Endothelial cell of umbilical vein (primary cell): ENCODE measurements around the gene CALN1. TPM values are rescaled to one million over a fixed set of nuclear protein-coding genes. Genes with fewer than 3 reads are reported as not detected.

Experiments used
- BruUV-seq: library from RNA; stranded (reverse); fragments of 400-500 nt; replicated peaks from 2 replicates; lab custom pipeline; 2021; lab: Mats Ljungman, UMichigan
- CTCF ChIA-PET: fragments of 300-600, 350-600 bp; sonication (Branson Sonifier 250); formaldehyde crosslinking; loops from one replicate; lab custom pipeline; 2021; ENCODE audit warnings: antibody characterized with exemption, inconsistent platforms; lab: Charles Lee
- POLR2A ChIA-PET: fragments of 300-600, 350-600 bp; sonication (Branson Sonifier 250); formaldehyde crosslinking; loops from one replicate; lab custom pipeline; 2021; ENCODE audit warnings: antibody characterized with exemption, inconsistent platforms; lab: Charles Lee
- DNase-seq: peaks from one replicate; pipeline ENCODE4 v3.0.0-alpha.2; 2011; ENCODE audit warnings: low read depth, low spot score
- FAIRE-seq: peaks from 2 replicates; lab custom pipeline; 2011; peaks lifted over from hg19 to GRCh38; lab: Jason Lieb, UNC
- H2AFZ ChIP-seq: 2 replicates; pipeline ENCODE4 v1.6.0; 2012; ENCODE audit warnings: low read depth, low read length, control low read depth, inconsistent platforms
- H3K27ac ChIP-seq: 2 replicates; pipeline ENCODE4 v1.5.1; 2011; ENCODE audit warnings: low read depth, mild to moderate bottlenecking, control low read depth, low read length, moderate library complexity; ENCODE audit not compliant: insufficient read depth
- H3K27me3 ChIP-seq, 2 experiments: 2 replicates each; pipeline versions ENCODE4 v1.6.0 to v1.6.1; 2011; ENCODE audit warnings: low read length in 2 of 2, mixed read lengths in 1 of 2; ENCODE audit not compliant: control insufficient read depth in 2 of 2, insufficient read depth in 2 of 2
- H3K36me3 ChIP-seq, 2 experiments: 2 replicates in 1 of 2; 3 replicates in 1 of 2; pipeline ENCODE4 v1.5.1; 2011; ENCODE audit warnings: low read length in 2 of 2, mild to moderate bottlenecking in 1 of 2, moderate library complexity in 1 of 2; ENCODE audit not compliant: control insufficient read depth in 2 of 2, insufficient read depth in 2 of 2; ENCODE audit errors: extremely low read depth in 1 of 2
- H3K4me1 ChIP-seq: 3 replicates; pipeline ENCODE4 v1.5.1; 2011; ENCODE audit warnings: mild to moderate bottlenecking, low read length; ENCODE audit not compliant: control insufficient read depth, insufficient read depth; ENCODE audit errors: extremely low read depth
- H3K4me2 ChIP-seq: 2 replicates; pipeline ENCODE4 v1.6.1; 2011; ENCODE audit warnings: low read length, control low read depth, mixed read lengths; ENCODE audit not compliant: insufficient read depth
- H3K4me3 ChIP-seq, 3 experiments: fragments of 200-600 bp in 1 of 3; sonication (generic), shearing (Covaris generic) in 1 of 3; replicated peaks in 1 of 3; 2 replicates each; pipeline ENCODE4 v1.5.1; 2011 to 2016; ENCODE audit warnings: control low read depth in 3 of 3, low read length in 3 of 3, mild to moderate bottlenecking in 2 of 3, inconsistent platforms in 1 of 3, low read depth in 1 of 3, moderate library complexity in 1 of 3; ENCODE audit not compliant: insufficient read depth in 1 of 3
- H3K79me2 ChIP-seq: 2 replicates; pipeline ENCODE4 v1.6.0; 2012; ENCODE audit warnings: low read length, inconsistent platforms; ENCODE audit not compliant: control insufficient read depth, insufficient read depth
- H3K9ac ChIP-seq: replicated peaks from 2 replicates; pipeline ENCODE3; 2011; ENCODE audit warnings: low read length, control low read depth; ENCODE audit not compliant: insufficient read depth; ENCODE audit errors: extremely low read depth
- H3K9me1 ChIP-seq: replicated peaks from 3 replicates; pipeline ENCODE4 v1.6.0; 2011; ENCODE audit warnings: mild to moderate bottlenecking, low read length; ENCODE audit not compliant: control insufficient read depth, insufficient read depth; ENCODE audit errors: extremely low read depth
- H3K9me3 ChIP-seq: replicated peaks from 2 replicates; pipeline ENCODE4 v1.5.1; 2012; ENCODE audit warnings: low read length, inconsistent platforms; ENCODE audit not compliant: control insufficient read depth, insufficient read depth
- H4K20me1 ChIP-seq: replicated peaks from 2 replicates; pipeline ENCODE3; 2011; ENCODE audit warnings: mild to moderate bottlenecking, low read length; ENCODE audit not compliant: control insufficient read depth, insufficient read depth; ENCODE audit errors: extremely low read depth
- CTCF ChIP-seq, 2 donors: IDR thresholded peaks; 1 replicate in 1 of 2; 2 replicates in 1 of 2; pipeline ENCODE4 v1.5.1; 2011; ENCODE audit warnings: low read length in 2 of 2, mild to moderate bottlenecking in 2 of 2, moderate library complexity in 2 of 2, control low read depth in 1 of 2, inconsistent platforms in 1 of 2, low read depth in 1 of 2; ENCODE audit not compliant: insufficient read depth in 1 of 2; ENCODE audit errors: extremely low read depth in 1 of 2
- EZH2 ChIP-seq: IDR thresholded peaks from 2 replicates; pipeline ENCODE4 v1.6.1; 2012; ENCODE audit warnings: borderline replicate concordance, low read depth, mild to moderate bottlenecking, moderate library complexity, low read length, inconsistent platforms; ENCODE audit not compliant: severe bottlenecking
- FOS ChIP-seq: IDR thresholded peaks from 2 replicates; pipeline ENCODE4 v1.6.1; 2011; ENCODE audit warnings: mild to moderate bottlenecking, low read length, moderate library complexity, borderline replicate concordance; ENCODE audit not compliant: insufficient read depth
- GATA2 ChIP-seq: IDR thresholded peaks from 2 replicates; pipeline ENCODE4 v1.7.0; 2011; ENCODE audit warnings: low read depth, mild to moderate bottlenecking, moderate library complexity, mixed read lengths, low read length; ENCODE audit not compliant: insufficient read length, insufficient read depth
- JUN ChIP-seq: IDR thresholded peaks from 2 replicates; pipeline ENCODE4 v1.6.1; 2011; ENCODE audit warnings: borderline replicate concordance, low read depth; ENCODE audit not compliant: insufficient read length, insufficient read depth
- MAX ChIP-seq: IDR thresholded peaks from 2 replicates; pipeline ENCODE4 v1.6.1; 2011; ENCODE audit not compliant: insufficient read depth, insufficient read length
- MYC ChIP-seq: IDR thresholded peaks from one replicate; pipeline ENCODE4 v1.6.1; 2011; ENCODE audit warnings: mild to moderate bottlenecking, low read depth, low read length
- POLR2A ChIP-seq: IDR thresholded peaks from 2 replicates; pipeline ENCODE4 v1.6.1; 2012; ENCODE audit warnings: low read depth, mild to moderate bottlenecking, control low read depth, low read length
- POLR2AphosphoS5 ChIP-seq: IDR thresholded peaks from 2 replicates; pipeline ENCODE4 v1.6.1; 2012; ENCODE audit warnings: low read depth, mild to moderate bottlenecking, control low read depth, low read length, moderate library complexity; ENCODE audit not compliant: insufficient read depth
- dilution Hi-C: fragments of 300-500 bp; cut with MboI; formaldehyde crosslinking; loops from one replicate; pipeline ENCODE4 v1.15.0; 2019; ENCODE audit warnings: low sequenced_read_pairs; ENCODE audit not compliant: extremely low pct_ligation_motif_present
- intact Hi-C: fragments of 100-400 bp; cut with micrococcal nuclease; formaldehyde crosslinking; loops from one replicate; pipeline ENCODE4 v1.10.0; 2022
- polyA plus RNA-seq, 4 experiments: library from polyadenylated mRNA; depleted of rRNA in 3 of 4; stranded (reverse) in 3 of 4; unstranded in 1 of 4; fragments of >200 nt; gene quantifications; 2 replicates each; pipeline versions ENCODE4 v1.2.1 to v1.2.3, GENCODE V29; 2011 to 2012; ENCODE audit warnings: missing spikeins in 1 of 4
- total RNA-seq: library from RNA; stranded (reverse); gene quantifications from 2 replicates; pipeline ENCODE4 v1.2.3, GENCODE V29; 2021

The CALN1 gene
- total and polyA plus RNA-seq, 2 donors (not counting 3 experiments of a cell fraction or from before 2014, with no cell fraction given), result not detected

GRCh38 chr7:72048420-72048819, 363.7 kb downstream of the CALN1 start:
- no peak for TF ChIP-seq EZH2
- no peak for TF ChIP-seq CTCF (IDR thresholded peaks at IDR 0.05; ENCODE audit: extremely low read depth in 1 of 2, insufficient read depth in 1 of 2, low read depth in 1 of 2, low read length in 2 of 2)
- no peak for TF ChIP-seq POLR2AphosphoS5
- no peak for TF ChIP-seq MAX
- H4K20me1 ChIP-seq, result no peaks in the 10 kb centered on the region
- no TSS peak for BruUV-seq

GRCh38 chr7:72042855-72043254, 369.3 kb downstream of the CALN1 start:
- Histone ChIP-seq H4K20me1 (no peaks in the 10 kb centered on the region), H3K36me3 (no peaks in the 10 kb centered on the region), H3K4me1 (no peaks in the 10 kb centered on the region), H2AFZ (no peak overlapping the region), H3K27me3 (no peaks in the 10 kb centered on the region), H3K9me3 (peaks cover 4% of the 10 kb centered on the region), H3K4me2 (no peak overlapping the region), H3K9ac (no peak overlapping the region), H3K4me3 (no peak overlapping the region), H3K79me2 (no peaks in the 10 kb centered on the region), H3K9me1 (no peaks in the 10 kb centered on the region), H3K27ac (no peak overlapping the region)
- ChIA-PET POLR2A (no interaction called here), CTCF (no interaction called here)
- intact Hi-C loops (no loop called here), dilution Hi-C loops (no loop called here)
- DNase-seq (no peak), FAIRE-seq (no peak)
- TF ChIP-seq POLR2AphosphoS5 (no peak), FOS (no peak), POLR2A (no peak), GATA2 (no peak), EZH2 (no peak), CTCF (IDR thresholded peaks at IDR 0.05; ENCODE audit: extremely low read depth in 1 of 2, insufficient read depth in 1 of 2, low read depth in 1 of 2, low read length in 2 of 2) (no peak), MAX (no peak), JUN (no peak), MYC (no peak)
- no TSS peak for BruUV-seq

More at GRCh38 chr7:72048420-72048819, 363.7 kb downstream of the CALN1 start:
- no peaks in the 10 kb centered on the region for H3K27me3 ChIP-seq
- intact Hi-C loops (no loop called here), dilution Hi-C loops (no loop called here)
- DNase-seq (no peak), FAIRE-seq (no peak)
- H2AFZ ChIP-seq, result no peak overlapping the region
- no peaks in the 10 kb centered on the region for H3K4me1 ChIP-seq
- ChIA-PET CTCF (no interaction called here), POLR2A (no interaction called here)
- H3K4me3 ChIP-seq, result no peak overlapping the region
- no peaks in the 10 kb centered on the region for H3K79me2 ChIP-seq
- H3K9me3 ChIP-seq, result peaks cover 4% of the 10 kb centered on the region
- H3K27ac ChIP-seq, result no peak overlapping the region
- H3K4me2 ChIP-seq, result no peak overlapping the region
- no peak overlapping the region for H3K9ac ChIP-seq
- H3K9me1 ChIP-seq, result no peaks in the 10 kb centered on the region
- H3K36me3 ChIP-seq, result no peaks in the 10 kb centered on the region
